Measurements from ENCODE around the gene CAMK1G. TPM values are rescaled to one million over a fixed set of nuclear protein-coding genes. Genes with fewer than 3 reads are reported as not detected.
A peak's percentile ranks its signal among the peaks of the same experiment; 100 is the strongest.

CAMK1G gene
- total RNA-seq, 2 donors from 2014 or later: 0.55 to 2.1 TPM

- 23 to 27% methylated on average over 5 to 12 of the region's 12 CpGs for WGBS, 2 experiments (ENCODE audit: insufficient coverage in 1 of 2, insufficient read length in 1 of 2)
- H3K4me1 ChIP-seq (ENCODE audit: control insufficient read depth, insufficient read depth, low read length): no peaks in the 10 kb centered on the region
- H3K9ac ChIP-seq (ENCODE audit: extremely low read depth, low read length, poor library complexity, severe bottlenecking): no peak overlapping the region
- H3K4me3 Mint-ChIP-seq: no peak overlapping the region
- no peaks in the 10 kb centered on the region for H3K36me3 ChIP-seq (ENCODE audit: control insufficient read depth, insufficient read depth, low read length)
- H3K27ac ChIP-seq (ENCODE audit: low read depth, low read length): no peak overlapping the region
- H3K27me3 ChIP-seq (ENCODE audit: control insufficient read depth, insufficient read depth, low read length, poor library complexity, severe bottlenecking): peaks cover 39% of the 10 kb centered on the region
- no peak overlapping the region for H3K27ac Mint-ChIP-seq
- TF ChIP-seq CTCF (conservative IDR thresholded peaks at IDR 0.05): peak; percentile 96
- H3K9me3 Mint-ChIP-seq: no peaks in the 10 kb centered on the region
- H3K4me1 Mint-ChIP-seq: peaks cover 4% of the 10 kb centered on the region
- no peaks in the 10 kb centered on the region for H3K36me3 Mint-ChIP-seq (ENCODE audit: low read depth)
- no peaks in the 10 kb centered on the region for H3K9me3 ChIP-seq (ENCODE audit: control insufficient read depth, low read length)
- H3K4me3 ChIP-seq (ENCODE audit: low read length): no peak overlapping the region
- peak; percentile 96 for DNase-seq
- peaks cover 52% of the 10 kb centered on the region for H3K27me3 Mint-ChIP-seq (ENCODE audit: insufficient read depth)
These were observed 6.9 kb upstream of the CAMK1G start for GRCh38 chr1:209576392-209577197.

- no peak for TF ChIP-seq CTCF (conservative IDR thresholded peaks at IDR 0.05)
- H3K36me3 Mint-ChIP-seq (ENCODE audit: low read depth): no peaks in the 10 kb centered on the region
- no peak overlapping the region for H3K9ac ChIP-seq (ENCODE audit: extremely low read depth, low read length, poor library complexity, severe bottlenecking)
- H3K27me3 Mint-ChIP-seq (ENCODE audit: insufficient read depth): peaks cover 48% of the 10 kb centered on the region
- H3K27me3 ChIP-seq (ENCODE audit: control insufficient read depth, insufficient read depth, low read length, poor library complexity, severe bottlenecking): peaks cover 39% of the 10 kb centered on the region
- H3K36me3 ChIP-seq (ENCODE audit: control insufficient read depth, insufficient read depth, low read length): no peaks in the 10 kb centered on the region
- H3K9me3 ChIP-seq (ENCODE audit: control insufficient read depth, low read length): no peaks in the 10 kb centered on the region
- H3K4me3 Mint-ChIP-seq: no peak overlapping the region
- H3K27ac Mint-ChIP-seq: no peak overlapping the region
- peaks cover 4% of the 10 kb centered on the region for H3K4me1 Mint-ChIP-seq
- 95 to 100% methylated on average over 3 of the region's 3 CpGs for WGBS, 2 experiments (ENCODE audit: insufficient coverage in 1 of 2, insufficient read length in 1 of 2)
- DNase-seq: no peak
- H3K4me3 ChIP-seq (ENCODE audit: low read length): no peak overlapping the region
- no peaks in the 10 kb centered on the region for H3K9me3 Mint-ChIP-seq
- H3K27ac ChIP-seq (ENCODE audit: low read depth, low read length): no peak overlapping the region
- no peaks in the 10 kb centered on the region for H3K4me1 ChIP-seq (ENCODE audit: control insufficient read depth, insufficient read depth, low read length)
These were observed 6.2 kb upstream of the CAMK1G start for GRCh38 chr1:209577346-209577745.

GRCh38 chr1:209580577-209580976 is 2.9 kb upstream of the CAMK1G start:
- Histone ChIP-seq H3K4me1 (ENCODE audit: control insufficient read depth, insufficient read depth, low read length) (peaks cover 4% of the 10 kb centered on the region), H3K4me3 (ENCODE audit: low read length) (no peak overlapping the region), H3K36me3 (ENCODE audit: control insufficient read depth, insufficient read depth, low read length) (no peaks in the 10 kb centered on the region), H3K9ac (ENCODE audit: extremely low read depth, low read length, poor library complexity, severe bottlenecking) (no peak overlapping the region), H3K27ac (ENCODE audit: low read depth, low read length) (no peak overlapping the region), H3K27me3 (ENCODE audit: control insufficient read depth, insufficient read depth, low read length, poor library complexity, severe bottlenecking) (peaks cover 36% of the 10 kb centered on the region), H3K9me3 (ENCODE audit: control insufficient read depth, low read length) (no peaks in the 10 kb centered on the region)
- Mint-ChIP-seq H3K9me3 (no peaks in the 10 kb centered on the region), H3K27ac (no peak overlapping the region), H3K4me1 (peaks cover 4% of the 10 kb centered on the region), H3K36me3 (ENCODE audit: low read depth) (no peaks in the 10 kb centered on the region), H3K4me3 (no peak overlapping the region), H3K27me3 (ENCODE audit: insufficient read depth) (peaks cover 21% of the 10 kb centered on the region)
- WGBS, 2 experiments (ENCODE audit: insufficient coverage in 1 of 2, insufficient read length in 1 of 2): 98% methylated on average over 2 of the region's 2 CpGs; no CpG with 5 or more reads in 1 of the 2 experiments
- no peak for DNase-seq
- no peak for TF ChIP-seq CTCF (conservative IDR thresholded peaks at IDR 0.05)
